ENCODE results near the gene DMD.

- TF ChIP-seq CTCF (conservative IDR thresholded peaks at IDR 0.05; ENCODE audit: low read length) (no peak), EZH2phosphoT487 (IDR thresholded peaks at IDR 0.05; ENCODE audit: borderline replicate concordance) (no peak)
Measured at GRCh38 chrX:32847921-32848320, 363.4 kb downstream of the DMD start.
